GM18498 (cell line): ENCODE data around the gene ATOH7.

Source experiments
- ATAC-seq: cut with Tn5 transposase; IDR thresholded peaks from one replicate; pipeline ENCODE4 v1.9.1; 2021; ENCODE audit warnings: mild to moderate bottlenecking, moderate library complexity; ENCODE audit not compliant: unreplicated experiment

ATOH7 gene

DNA sequence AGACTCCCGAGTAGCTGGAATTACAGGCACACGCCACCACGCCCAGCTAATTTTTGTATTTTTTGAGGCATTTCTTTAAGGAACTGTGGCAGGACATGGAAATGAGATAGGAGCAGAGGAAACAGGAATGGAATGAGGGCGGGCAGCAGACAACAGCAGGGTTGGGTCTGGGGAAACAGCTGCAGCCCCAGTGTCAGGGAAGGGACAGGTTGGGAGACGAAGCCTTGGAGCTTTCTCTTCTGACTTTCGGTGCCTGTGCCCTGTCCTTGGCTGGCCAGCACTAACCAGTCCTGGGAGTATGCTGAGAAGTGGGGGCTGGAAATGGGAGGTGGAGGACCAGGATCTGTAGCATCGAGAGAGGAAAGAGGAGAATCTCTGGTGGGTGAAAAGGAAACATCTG is 47.4 kb downstream of the ATOH7 start:
- ATAC-seq: no peak
